GM15510 (cell line): Measurements from ENCODE around the gene CYGB.

ENCODE experiments used
- POLR2A ChIP-seq: IDR thresholded peaks from 3 replicates; pipeline ENCODE4 v1.6.1; 2011; ENCODE audit warnings: borderline replicate concordance; ENCODE audit not compliant: insufficient read length; ENCODE audit errors: extremely low read depth

CYGB gene

GRCh38 chr17:76523084-76524037, 14.1 kb downstream of the CYGB start:
- TF ChIP-seq POLR2A, result no peak

DNA sequence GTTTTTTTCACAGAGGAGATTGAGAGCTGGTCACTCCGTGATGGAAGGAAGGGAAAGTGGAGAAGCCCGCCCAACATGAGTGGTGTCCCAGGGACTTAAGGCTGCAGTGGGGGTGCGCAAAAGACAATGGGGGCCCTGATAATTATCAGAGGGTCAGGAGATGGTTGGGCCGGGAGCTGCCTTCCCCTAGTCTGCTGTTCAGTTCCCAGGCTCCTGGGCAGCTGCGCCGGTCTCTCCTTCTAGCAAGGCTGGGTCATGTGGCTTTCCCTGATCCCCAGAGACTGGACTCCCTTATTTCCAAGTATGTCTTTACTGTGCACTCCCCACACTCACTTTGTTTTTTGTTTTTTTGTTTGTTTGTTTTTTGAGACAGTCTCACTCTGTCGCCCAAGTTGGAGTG, 16.2 kb downstream of the CYGB start:
- TF ChIP-seq POLR2A, result no peak

- no peak for TF ChIP-seq POLR2A
These were observed 18.2 kb downstream of the CYGB start for GRCh38 chr17:76519048-76519966.

GRCh38 chr17:76517638-76518038, 19.9 kb downstream of the CYGB start:
- TF ChIP-seq POLR2A, result no peak

DNA sequence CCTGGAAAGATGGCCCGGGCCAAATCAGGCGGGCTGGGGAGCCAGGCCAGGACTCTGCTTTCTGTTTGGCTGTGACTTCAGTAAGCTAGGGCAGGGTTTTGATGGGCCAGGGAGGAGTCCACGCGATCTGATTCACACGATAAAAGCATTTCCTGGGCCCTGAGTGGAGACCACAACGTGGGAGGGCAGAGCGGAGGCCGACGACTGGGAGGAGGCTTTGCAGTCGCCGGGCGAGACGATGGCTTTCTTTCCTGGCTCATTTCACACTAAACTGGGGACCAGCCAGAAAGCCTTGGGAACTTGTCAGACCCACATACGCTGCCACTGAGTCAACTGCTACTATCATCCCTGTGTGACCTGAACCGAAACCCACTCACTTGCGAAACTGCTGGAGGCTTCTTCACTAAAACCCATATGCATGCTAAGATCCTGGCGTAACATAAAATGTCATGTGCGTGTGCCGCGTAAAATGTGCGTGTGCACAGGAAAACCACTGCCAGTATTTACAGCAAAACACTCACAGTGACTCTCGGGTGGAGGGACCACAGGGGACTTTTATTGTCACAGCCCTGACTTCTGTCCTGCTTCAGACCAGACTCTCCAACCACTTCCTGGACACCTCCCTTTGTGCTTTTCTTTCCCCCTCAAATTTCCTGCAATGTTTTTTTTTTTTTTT, 22.1 kb downstream of the CYGB start:
- no peak for TF ChIP-seq POLR2A

DNA sequence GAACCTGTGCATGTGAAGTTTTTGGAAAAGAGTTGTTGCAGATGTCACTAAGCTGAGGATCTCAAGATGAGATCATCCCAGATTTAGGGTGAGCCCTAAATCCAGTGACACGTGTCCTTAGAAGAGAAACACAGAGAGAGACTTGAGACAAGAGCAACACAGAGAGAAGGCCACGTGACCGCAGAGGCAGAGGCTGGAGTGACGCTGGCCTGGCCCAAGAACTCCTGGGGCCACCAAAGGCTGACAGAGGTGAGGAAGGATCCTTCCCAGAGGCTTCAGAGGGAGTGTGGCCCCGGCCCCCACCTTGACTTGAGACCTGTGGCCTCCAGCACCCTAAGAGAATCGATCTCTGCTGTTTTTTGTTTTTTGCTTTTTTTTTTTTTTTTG, 24.2 kb downstream of the CYGB start:
- no peak for TF ChIP-seq POLR2A

- TF ChIP-seq POLR2A, result no peak
These were observed 24.9 kb downstream of the CYGB start for GRCh38 chr17:76512366-76513305.

DNA sequence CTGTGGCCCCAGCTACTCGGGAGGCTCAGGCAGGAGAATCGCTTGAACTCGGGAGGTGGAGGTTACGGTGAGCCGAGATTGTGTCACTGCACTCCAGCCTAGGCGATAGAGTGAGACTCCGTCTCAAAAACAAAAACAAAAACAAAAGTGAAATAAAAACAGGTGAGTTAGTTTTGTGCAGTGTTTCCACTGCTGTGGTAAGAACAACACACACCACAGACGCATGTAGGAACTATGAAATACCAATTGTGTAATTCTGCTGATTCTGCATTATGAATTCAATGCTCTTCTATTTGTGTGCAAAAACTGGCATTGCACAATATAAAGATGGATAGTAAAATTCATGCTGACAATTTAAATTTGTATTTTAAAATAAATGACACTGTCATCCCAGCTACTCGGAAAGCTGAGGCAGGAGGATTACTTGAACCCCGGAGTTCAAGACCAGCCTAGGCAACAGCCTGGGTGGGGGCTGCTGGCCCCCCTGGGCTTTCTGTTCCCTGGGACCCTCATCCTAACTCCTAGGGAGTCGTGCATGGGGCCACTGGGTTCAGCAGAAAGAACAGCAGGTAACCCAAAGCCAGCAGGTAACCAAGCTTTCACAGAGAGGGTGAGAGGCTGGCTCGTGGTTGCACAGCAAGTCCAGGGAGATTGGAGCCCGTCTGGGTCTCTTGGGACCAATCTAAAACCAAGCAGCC, 25.7 kb downstream of the CYGB start:
- TF ChIP-seq POLR2A, result no peak

GRCh38 chr17:76510831-76511244, 26.7 kb downstream of the CYGB start:
- TF ChIP-seq POLR2A, result no peak

DNA sequence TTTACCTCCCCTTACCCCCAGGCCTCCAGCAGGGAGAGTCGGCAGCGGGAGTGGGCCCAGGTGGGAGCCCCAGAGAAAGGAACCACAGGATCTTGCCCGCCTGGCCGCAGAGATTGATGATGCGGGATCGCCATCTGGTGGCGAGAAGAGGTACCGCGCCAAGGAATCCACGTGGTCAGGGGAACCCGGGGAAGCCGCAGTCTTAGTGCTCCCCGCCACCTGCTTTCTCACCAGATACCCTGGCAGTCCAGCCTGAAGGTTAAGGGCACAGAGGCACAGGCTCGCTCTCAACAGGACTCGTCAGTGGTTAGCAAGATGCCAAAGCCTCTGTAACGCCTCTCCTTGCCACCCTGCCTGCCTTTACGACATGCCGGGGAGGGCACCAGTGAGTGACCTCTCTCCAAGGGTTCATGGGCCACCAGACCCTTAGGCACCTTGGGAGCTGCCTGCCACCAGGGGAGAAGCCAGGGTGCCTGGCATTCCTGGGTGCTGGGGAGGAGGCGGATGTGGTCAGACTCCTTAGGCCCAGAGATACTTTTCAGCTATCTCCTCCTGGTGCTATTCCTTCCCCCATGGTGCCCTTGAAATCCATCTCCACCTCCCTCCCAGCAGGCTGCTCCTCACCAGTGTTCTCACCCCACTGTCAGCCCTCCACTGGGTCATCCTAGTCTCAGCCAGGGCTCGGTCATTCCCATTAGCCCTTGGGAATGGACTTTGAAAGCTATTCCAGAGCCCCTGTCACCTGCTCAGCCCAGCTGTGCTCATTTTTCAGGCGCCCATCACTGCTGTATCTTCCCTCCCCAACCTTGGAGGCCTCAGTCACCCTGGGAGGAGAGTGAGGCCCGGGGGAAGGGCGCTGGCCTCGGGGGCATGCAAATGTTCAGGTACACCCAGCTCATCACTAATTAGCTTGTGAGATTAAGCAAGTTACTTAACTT, 30.8 kb downstream of the CYGB start:
- TF ChIP-seq POLR2A, result no peak

DNA sequence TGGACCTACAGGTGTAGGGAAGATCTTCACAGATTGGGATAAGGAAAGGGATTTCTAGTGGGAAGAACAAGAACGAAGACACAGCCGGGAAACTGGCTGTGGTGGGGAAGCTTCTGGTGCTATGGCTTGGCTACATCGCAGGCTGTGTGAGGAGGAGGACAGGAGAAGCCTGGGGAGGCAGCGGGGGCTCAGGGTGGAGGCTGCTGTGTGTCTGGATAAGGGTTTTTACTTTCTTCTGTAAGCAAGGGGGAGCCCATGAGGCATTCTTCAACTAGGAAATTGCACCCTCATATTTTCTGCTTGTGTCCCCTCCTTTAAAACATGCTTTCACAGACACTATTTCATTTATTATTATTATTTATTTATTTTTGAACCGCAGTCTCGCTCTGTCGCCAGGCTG, 33.4 kb downstream of the CYGB start:
- TF ChIP-seq POLR2A, result no peak
